GM12864 (cell line): Measurements from ENCODE around the gene EXOC6B.
A peak's percentile ranks its signal among the peaks of the same experiment; 100 is the strongest.

Experiments used
- DNase-seq: peaks from one replicate; pipeline ENCODE4 v3.0.0-alpha.2; 2011; ENCODE audit warnings: low read depth
- H3K4me3 ChIP-seq: 2 replicates; pipeline ENCODE4 v1.5.1; 2011; ENCODE audit warnings: mild to moderate bottlenecking, low read depth, low read length, control low read depth
- TF ChIP-seq, protein P1 (sequence below): IDR thresholded peaks from 2 replicates; pipeline ENCODE4 v1.5.1; 2011; ENCODE audit warnings: low read depth, mild to moderate bottlenecking, moderate library complexity, low read length, control low read depth, inconsistent platforms; ENCODE audit errors: missing control alignments

The EXOC6B gene

DNA sequence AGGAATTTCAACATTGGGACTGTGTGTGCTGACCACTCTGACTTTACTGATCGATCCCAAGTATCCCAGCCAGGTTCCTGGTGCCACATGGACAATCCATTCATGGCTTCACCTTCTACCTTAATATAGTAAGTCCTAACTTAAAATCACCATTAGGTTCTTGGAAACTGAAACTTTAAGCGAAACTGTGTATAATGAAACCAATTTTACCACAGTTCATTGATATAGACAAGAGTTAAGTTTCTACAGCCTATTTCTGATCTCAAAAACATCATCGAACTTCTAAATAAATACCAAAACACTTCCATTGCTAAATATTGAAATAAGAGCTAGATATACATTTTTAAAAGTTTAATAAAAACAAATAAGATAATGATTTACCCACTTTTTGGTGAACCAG is 4.4 kb upstream of the EXOC6B start:
- no peak overlapping the region for H3K4me3 ChIP-seq
- TF ChIP-seq, protein P1, sequence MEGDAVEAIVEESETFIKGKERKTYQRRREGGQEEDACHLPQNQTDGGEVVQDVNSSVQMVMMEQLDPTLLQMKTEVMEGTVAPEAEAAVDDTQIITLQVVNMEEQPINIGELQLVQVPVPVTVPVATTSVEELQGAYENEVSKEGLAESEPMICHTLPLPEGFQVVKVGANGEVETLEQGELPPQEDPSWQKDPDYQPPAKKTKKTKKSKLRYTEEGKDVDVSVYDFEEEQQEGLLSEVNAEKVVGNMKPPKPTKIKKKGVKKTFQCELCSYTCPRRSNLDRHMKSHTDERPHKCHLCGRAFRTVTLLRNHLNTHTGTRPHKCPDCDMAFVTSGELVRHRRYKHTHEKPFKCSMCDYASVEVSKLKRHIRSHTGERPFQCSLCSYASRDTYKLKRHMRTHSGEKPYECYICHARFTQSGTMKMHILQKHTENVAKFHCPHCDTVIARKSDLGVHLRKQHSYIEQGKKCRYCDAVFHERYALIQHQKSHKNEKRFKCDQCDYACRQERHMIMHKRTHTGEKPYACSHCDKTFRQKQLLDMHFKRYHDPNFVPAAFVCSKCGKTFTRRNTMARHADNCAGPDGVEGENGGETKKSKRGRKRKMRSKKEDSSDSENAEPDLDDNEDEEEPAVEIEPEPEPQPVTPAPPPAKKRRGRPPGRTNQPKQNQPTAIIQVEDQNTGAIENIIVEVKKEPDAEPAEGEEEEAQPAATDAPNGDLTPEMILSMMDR = no peak
- no peak for DNase-seq

- H3K4me3 ChIP-seq = no peak overlapping the region
- no peak for DNase-seq
- TF ChIP-seq, protein P1 = no peak
These were observed 3.1 kb upstream of the EXOC6B start for GRCh38 chr2:72828840-72829507.

DNA sequence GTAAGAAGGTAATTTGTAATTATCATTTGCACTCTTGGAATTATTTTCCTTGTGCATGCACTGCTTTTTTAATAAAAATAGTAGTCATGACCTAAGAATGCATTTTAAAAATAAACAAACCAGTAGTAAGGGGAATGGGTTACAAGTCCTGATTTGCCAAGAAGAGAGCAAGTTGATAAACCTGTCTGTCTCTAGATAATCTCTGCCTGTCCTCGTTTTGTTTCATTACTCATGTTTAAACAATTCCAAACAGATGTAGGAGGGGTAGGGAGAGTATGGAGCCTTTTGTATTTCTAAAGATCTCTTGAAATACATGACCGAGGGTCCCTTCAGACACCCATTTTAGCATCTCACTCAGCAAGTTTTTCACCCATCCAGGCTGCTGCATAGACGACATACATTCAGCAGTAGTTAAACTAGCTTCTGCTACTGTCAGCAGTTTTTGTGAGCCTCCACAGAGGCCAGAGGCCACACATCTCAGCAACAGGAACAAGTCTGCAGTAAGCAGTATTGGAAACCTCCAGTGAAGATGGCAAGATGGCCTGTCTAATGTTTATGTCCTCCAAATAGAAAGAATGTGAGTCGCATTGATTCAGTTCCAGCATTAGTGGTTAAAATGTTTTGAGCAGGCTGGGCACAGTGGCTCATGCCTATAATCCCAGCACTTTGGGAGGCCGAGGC is 2.3 kb upstream of the EXOC6B start:
- TF ChIP-seq, protein P1 = no peak
- no peak for DNase-seq

DNA sequence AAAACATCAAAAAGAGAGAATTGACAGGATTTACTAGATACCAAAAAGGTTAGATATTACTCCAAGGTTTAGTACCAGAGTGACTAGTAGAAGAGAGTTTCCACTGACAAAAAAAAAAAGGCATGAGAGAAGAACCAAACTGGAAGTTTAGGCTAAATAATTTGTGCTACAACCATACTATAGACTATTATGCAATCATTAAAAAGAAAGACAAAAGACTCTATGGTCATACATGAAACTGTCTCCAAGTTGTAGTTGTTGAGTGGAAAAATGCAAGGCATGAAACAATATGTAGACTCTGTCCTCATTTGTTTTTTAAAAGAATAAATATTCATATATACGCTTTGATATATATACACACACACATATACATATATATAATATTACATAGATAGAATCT is 1.7 kb upstream of the EXOC6B start:
- TF ChIP-seq, protein P1 = no peak
- no peak for DNase-seq

More for the DNA sequence above, 2.3 kb upstream of the EXOC6B start:
- H3K4me3 ChIP-seq = no peak overlapping the region

DNA sequence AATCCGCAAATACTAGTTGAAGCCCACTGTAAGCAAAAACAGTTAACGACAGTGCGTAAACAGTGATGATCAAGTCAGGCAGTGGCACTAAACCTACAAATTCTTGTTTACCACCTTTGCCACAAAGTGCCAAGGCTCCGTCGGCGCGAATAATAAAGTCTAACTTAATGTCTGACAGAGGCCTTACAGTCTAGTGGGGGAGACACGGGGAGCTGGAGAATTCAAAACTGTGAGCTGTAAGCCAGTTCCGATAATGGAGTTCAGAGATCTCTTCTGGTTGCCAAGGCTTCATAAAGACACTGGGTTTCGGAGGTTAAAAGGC is 284 bp upstream of the EXOC6B start:
- DNase-seq = no peak
- TF ChIP-seq, protein P1 = no peak
- peak overlapping the region; percentile 66 for H3K4me3 ChIP-seq

More for the DNA sequence above, 1.7 kb upstream of the EXOC6B start:
- no peak overlapping the region for H3K4me3 ChIP-seq

- TF ChIP-seq, protein P1 = no peak
- no peak for DNase-seq
- no peak overlapping the region for H3K4me3 ChIP-seq
These were observed 1.5 kb downstream of the EXOC6B start for GRCh38 chr2:72824224-72824842.
